GM10248 (cell line): ENCODE results near the gene ZSWIM1.
"Not testable (repeated sequence)": the region's sequence is repeated elsewhere in the genome, so short reads cannot be mapped to it uniquely, and the experiment has no call there.

Experiments used
- CTCF ChIA-PET: fragments of 300-600 bp; sonication (Branson Sonifier 250); formaldehyde crosslinking; extraction: SDS; loops from one replicate; lab custom pipeline; 2021; ENCODE audit warnings: antibody characterized with exemption; lab: Yijun Ruan, JAX
- POLR2A ChIA-PET: fragments of 350-650 bp; sonication (Branson Sonifier 250); formaldehyde crosslinking; extraction: SDS; loops from one replicate; lab custom pipeline; 2020; ENCODE audit warnings: antibody characterized with exemption; lab: Yijun Ruan, JAX
- DNase-seq: peaks from one replicate; pipeline ENCODE4 v3.0.0; 2012; ENCODE audit errors: extremely low spot score
- CTCF ChIP-seq: IDR thresholded peaks from 2 replicates; pipeline ENCODE4 v1.5.1; 2012; ENCODE audit warnings: mild to moderate bottlenecking, low read depth; ENCODE audit errors: extremely low read depth, missing control alignments, control extremely low read depth

Gene ZSWIM1

GRCh38 chr20:45872626-45873025 is 8.4 kb upstream of the ZSWIM1 start:
- CTCF ChIA-PET, result interaction anchor here (0.6 to 1.4 kb wide), 3 partner anchors 8 to 97 kb away, joined by 3 to 4 read pairs (median 3); no protein-coding TSS in a partner anchor
- POLR2A ChIA-PET, result no interaction called here
- no peak for DNase-seq
- TF ChIP-seq CTCF, result no peak

- ChIA-PET POLR2A (no interaction called here), CTCF (interaction anchor here (1.0 kb wide), 3 partner anchors 10 to 114 kb away, joined by 3 read pairs; no protein-coding TSS in a partner anchor)
- TF ChIP-seq CTCF, result no peak
- no peak for DNase-seq
Observed at GRCh38 chr20:45873409-45874103, 7.5 kb upstream of the ZSWIM1 start.

- DNase-seq, POLR2A ChIA-PET: not testable (repeated sequence)
- CTCF ChIA-PET, result interaction anchor here (1.0 kb wide), 1 partner anchor 113 kb away, joined by 3 read pairs; no protein-coding TSS in a partner anchor
Observed at GRCh38 chr20:45874104-45874481, 6.9 kb upstream of the ZSWIM1 start.

GRCh38 chr20:45874576-45874975 is 6.5 kb upstream of the ZSWIM1 start:
- DNase-seq, result no peak
- CTCF ChIA-PET, result interaction anchor here (1.0 to 1.2 kb wide), 2 partner anchors 16 to 113 kb away, joined by 3 read pairs; partner anchors contain the start of genes CTSA and NEURL2
- no peak for TF ChIP-seq CTCF
- POLR2A ChIA-PET, result no interaction called here

- CTCF ChIA-PET, result interaction anchor here (0.7 kb wide), 1 partner anchor 12 kb away, joined by 5 read pairs; the partner anchor contains the start of gene NEURL2
- TF ChIP-seq CTCF, result no peak
- POLR2A ChIA-PET, result no interaction called here
- DNase-seq, result no peak
Observed at GRCh38 chr20:45878076-45878761, 2.8 kb upstream of the ZSWIM1 start.

GRCh38 chr20:45882469-45883099 is 1.6 kb downstream of the ZSWIM1 start:
- ChIA-PET POLR2A (interaction anchor here (1.9 kb wide), 1 partner anchor 52 kb away, joined by 11 read pairs; no protein-coding TSS in a partner anchor), CTCF (interaction anchor here (0.9 to 3.5 kb wide), 5 partner anchors 8 to 87 kb away, joined by 3 to 19 read pairs (median 3); partner anchors contain the start of genes CTSA and NEURL2)
- TF ChIP-seq CTCF, result no peak
- DNase-seq, result no peak
